GM21723 (cell line): ENCODE data around the gene LRIT2.
A peak's percentile ranks its signal among the peaks of the same experiment; 100 is the strongest.
"Not testable (repeated sequence)": the region's sequence is repeated elsewhere in the genome, so short reads cannot be mapped to it uniquely, and the experiment has no call there.

Experiments used
- ATAC-seq: cut with Tn5 transposase; IDR thresholded peaks from one replicate; pipeline ENCODE4 v1.9.1; 2021; ENCODE audit warnings: mild to moderate bottlenecking, moderate library complexity; ENCODE audit not compliant: unreplicated experiment

Gene LRIT2

GRCh38 chr10:84185526-84186175 lies 39.7 kb downstream of the LRIT2 start:
- ATAC-seq, result no peak

GRCh38 chr10:84184517-84184916 lies 40.8 kb downstream of the LRIT2 start:
- no peak for ATAC-seq

GRCh38 chr10:84181631-84182030 lies 43.7 kb downstream of the LRIT2 start:
- ATAC-seq, result no peak

GRCh38 chr10:84180386-84180785 lies 45.0 kb downstream of the LRIT2 start:
- not testable (repeated sequence) for ATAC-seq

GRCh38 chr10:84179059-84179710 lies 46.2 kb downstream of the LRIT2 start:
- ATAC-seq, result peak; percentile 92

GRCh38 chr10:84178160-84178609 lies 47.2 kb downstream of the LRIT2 start:
- no peak for ATAC-seq

- peak; percentile 48 for ATAC-seq
Observed at GRCh38 chr10:84177541-84178141, 47.7 kb downstream of the LRIT2 start.

- no peak for ATAC-seq
Observed at GRCh38 chr10:84176836-84177474, 48.4 kb downstream of the LRIT2 start.

- ATAC-seq, result no peak
Observed at GRCh38 chr10:84176351-84176750, 49.0 kb downstream of the LRIT2 start.

- no peak for ATAC-seq
Observed at GRCh38 chr10:84175436-84175835, 49.9 kb downstream of the LRIT2 start.

- ATAC-seq, result peak; percentile 25
Observed at GRCh38 chr10:84173501-84173929, 51.8 kb downstream of the LRIT2 start, which contains the start of gene GPR15LG. Gene GPR15LG (plus strand): TSS chr10:84173801. CDS start chr10:84173852, 51 bp downstream.

- peak; percentile 63 for ATAC-seq
Observed at GRCh38 chr10:84172467-84173356, 52.6 kb downstream of the LRIT2 start.

- ATAC-seq, result peak; percentile 41
Observed at GRCh38 chr10:84171700-84172466, 53.5 kb downstream of the LRIT2 start.

GRCh38 chr10:84171237-84171636 lies 54.1 kb downstream of the LRIT2 start:
- ATAC-seq, result not testable (repeated sequence)
